NCI-H1048 (cell line): Measurements from ENCODE around the gene SLC25A42.
"Not testable (repeated sequence)": the region's sequence is repeated elsewhere in the genome, so short reads cannot be mapped to it uniquely, and the experiment has no call there.

ENCODE experiments used
- DNase-seq: peaks from one replicate; lab custom pipeline; 2025; lab: John Stamatoyannopoulos, UW

Gene SLC25A42

DNA sequence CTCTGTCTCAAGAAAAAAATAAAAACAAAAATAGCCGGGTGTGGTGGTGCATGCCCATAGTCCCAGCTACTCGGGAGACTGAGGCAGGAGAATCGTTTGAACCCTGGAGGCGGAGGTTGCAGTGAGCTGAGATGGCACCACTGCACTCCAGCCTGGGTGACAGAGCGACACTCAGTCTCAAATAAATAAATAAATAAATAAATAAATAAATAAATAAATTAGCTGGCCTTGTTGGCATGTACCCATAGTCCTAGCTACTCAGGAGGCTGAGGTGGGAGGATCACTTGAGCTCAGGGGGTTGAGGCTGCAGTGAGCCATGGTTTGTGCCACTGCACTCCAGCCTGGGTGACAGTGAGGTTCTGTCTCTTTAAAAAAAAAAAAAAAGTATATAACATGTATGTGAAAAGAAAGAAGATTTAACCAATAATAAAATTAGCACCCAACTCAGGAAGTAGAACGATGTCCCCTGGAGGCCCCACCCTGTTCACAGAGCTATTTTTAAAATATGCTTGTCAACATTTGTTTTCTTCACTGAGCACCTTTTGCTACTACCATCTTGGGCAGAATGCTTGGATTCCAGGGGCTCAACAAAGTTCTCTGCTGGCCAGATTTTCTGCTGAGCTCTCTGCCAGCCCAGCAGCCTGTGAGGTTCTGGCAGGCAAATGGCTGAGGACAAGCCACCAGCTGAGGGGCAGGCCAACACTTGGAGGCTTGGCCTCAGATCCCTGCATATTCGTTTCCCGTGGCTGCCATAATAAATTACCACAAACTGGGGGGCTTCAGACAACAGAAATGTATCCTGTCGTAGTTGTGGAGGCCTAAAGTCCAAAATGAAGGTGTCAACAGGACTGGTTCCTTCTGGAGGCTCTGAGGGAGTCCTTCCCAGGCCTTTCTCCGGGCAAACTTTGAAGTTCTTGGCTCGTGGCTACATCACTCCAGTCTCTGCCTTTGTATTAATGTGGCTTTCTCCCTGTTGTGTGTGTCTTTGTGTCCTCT lies 5.2 kb downstream of the SLC25A42 start:
- no peak for DNase-seq

DNA sequence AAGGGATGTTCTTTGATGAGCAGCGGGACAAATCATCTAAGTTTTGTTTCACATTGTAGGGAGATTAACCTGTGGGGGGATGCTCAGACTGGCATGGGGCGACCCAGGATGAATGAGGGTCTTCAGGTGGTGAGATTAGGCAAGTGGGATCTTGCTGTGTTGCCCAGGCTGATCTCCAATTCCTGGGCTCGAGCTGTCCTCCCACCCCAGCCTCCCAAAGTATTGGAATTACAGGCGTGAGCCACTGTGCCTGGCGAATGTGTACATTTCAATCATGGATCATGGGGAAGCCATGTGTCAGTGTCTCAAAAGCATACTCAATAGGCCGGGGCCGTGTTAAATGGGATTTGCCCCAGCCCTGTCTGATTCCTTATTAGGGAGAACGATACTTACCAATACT lies 8.1 kb downstream of the SLC25A42 start:
- no peak for DNase-seq

DNA sequence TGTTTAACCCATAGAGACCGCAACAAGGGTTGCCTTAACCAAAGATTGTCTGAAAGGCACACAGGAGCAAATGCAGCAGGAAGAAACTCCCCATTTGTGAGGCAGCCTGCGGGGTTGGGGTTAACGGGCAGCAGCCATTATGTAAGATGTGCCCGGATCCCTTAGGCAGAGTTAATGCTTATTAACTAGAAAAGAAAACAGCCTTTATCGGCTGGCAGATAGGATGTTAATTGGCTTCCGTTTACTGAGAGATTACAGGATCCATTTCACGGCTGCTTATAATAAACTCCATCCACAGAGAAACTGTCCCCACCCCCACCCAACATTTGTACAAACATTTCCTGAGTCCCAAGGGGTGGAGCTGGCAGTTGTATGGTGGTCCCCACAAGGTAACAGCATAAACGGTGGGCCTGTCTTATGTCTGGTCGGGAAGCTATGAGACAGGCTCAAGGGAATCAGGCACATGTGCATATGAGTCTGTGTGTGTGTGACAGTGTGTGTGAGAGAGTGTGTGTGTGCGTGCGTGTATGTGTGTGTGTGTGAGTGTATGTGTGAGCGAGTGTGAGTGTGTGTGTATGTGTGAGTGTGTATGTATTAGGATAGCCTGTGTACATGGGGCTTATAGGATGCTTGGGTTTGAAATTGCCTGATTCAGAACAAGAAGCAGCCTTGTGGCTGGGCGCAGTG lies 10.5 kb downstream of the SLC25A42 start:
- DNase-seq = no peak

DNA sequence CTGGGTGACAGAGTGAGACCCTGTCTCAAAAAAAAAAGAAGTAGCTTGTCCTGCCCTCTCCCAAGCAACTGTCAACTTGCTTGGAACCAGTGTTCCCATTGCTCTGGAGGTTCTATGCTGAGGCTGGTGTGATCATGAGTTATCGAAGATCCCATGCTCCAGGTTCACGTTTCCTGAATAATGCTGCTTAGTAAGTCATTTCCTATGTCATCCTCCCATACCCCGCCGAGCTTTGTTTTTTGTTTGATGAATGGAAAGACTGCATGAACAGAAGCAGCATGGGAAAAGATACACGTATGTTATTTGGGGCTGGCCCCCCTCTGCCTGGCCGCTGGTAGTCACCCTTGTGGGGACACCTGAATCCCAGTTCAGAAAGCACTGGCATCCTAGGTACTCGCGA lies 11.3 kb downstream of the SLC25A42 start:
- no peak for DNase-seq

- no peak for DNase-seq
Observed at GRCh38 chr19:19076476-19076875, 12.7 kb downstream of the SLC25A42 start.

DNA sequence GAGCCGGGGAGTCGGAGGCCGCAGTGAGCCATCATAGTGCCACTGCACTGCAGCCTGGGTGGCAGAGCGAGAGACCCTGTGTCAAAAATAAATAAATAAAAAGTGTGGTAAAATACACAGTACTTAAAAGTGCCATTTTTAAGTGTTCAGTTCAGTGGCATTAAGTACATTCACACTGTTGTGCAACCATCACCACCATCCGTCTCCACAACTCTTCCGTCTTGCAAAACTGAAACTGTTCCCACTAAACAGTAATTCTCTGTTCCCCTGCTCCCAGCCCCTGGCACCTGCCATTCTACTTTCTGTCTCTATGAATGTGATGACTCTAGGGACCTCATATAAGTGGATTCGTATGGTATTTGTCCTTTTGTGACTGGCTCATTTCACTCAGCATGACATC lies 13.3 kb downstream of the SLC25A42 start:
- DNase-seq = no peak

DNA sequence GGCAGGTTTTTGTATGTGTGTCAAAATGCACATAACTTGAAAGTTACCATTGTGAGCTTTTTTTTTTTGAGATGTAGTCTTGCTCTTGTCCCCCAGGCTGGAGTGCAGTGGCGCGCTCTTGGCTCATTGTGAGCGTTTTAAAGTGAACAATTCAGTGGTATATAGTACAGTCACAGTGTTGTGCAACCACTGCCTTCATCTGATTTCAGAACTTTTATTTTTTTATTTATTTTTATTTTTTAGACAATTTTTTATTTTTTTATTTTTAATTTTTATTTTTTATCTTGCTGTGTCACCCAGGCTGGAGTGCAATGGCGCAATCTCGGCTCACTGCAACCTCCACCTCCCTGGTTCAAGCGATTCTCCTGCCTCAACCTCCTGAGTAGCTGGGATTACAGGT lies 15.0 kb downstream of the SLC25A42 start:
- DNase-seq = no peak

- DNase-seq = no peak
Observed at GRCh38 chr19:19079571-19079970, 15.8 kb downstream of the SLC25A42 start.

DNA sequence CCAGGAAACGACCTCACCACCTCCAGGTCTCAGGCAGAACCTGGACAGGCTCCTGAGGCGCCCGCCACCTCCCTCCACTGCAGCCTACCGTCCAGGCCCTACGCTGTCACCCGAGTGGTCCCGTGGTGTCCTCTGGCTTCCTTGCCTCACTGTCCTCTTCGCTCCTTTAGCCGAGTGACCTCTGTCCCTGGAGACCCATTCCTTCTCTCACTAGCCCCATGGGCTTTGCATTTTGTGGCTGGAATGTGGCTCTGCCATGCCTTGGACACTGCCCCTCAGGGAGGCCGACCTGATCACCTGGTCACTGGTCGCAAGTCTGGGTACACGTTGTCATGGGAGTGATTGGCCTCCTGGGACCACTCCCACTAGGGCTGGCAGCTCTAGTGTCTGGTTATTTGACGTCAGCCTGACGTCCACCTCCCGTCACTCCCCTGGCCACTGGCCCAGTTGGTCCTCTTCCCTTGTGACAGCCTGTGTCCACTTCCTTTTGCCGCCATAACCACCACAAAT lies 17.9 kb downstream of the SLC25A42 start:
- DNase-seq = no peak

GRCh38 chr19:19083413-19084178 lies 19.8 kb downstream of the SLC25A42 start:
- DNase-seq = no peak

GRCh38 chr19:19087676-19088075 lies 23.9 kb downstream of the SLC25A42 start:
- DNase-seq = no peak

GRCh38 chr19:19094513-19094912 lies 30.7 kb downstream of the SLC25A42 start:
- DNase-seq = no peak

DNA sequence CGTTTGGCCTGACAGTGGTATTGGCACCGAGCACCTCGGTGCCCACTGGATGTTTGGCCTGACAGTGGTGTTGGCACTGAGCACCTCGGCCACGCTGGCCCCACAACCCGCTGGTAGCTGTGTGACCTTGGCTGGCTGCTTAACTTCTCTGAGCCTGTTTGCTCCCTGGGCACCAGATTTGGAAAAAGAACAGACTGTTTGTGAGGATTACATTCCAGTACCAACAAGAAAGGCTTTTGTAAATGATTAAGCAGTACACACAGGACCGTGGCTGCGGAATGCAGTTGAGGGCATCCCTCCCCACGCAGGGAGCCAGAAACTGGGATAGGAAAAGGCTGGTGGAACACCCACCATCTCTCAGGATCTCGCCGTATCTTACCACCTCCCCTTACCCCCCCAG lies 31.9 kb downstream of the SLC25A42 start:
- DNase-seq = no peak

GRCh38 chr19:19096641-19097627 lies 33.1 kb downstream of the SLC25A42 start:
- no peak for DNase-seq

DNA sequence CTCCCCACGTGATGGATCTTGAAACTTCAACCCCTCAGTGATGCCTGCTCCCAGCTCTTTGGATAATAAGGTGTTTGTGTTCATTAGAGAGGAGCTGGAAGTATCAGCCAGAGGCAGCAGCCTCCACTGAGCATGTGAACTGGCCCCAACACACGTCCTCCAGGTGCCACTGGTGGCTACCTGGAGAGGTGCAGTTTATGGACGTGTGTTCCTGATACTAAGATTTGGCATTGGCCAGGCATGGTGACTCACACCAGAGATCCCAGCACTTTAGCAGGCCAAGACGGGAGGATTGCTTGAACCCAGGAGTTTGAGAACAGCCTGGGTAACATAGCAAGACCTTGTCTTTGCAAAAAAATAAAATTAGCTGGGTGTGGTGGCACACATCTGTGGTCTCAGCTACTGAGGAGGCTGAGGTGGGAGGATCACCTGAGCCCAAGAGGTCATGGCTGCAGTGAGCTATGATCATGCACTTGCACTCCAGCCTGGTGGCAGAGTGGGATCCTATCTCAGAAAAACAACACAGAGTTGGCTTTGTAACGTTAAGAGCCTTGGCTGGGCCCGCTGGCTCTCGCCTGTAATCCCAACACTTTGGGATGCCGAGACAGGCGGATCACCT lies 34.4 kb downstream of the SLC25A42 start:
- DNase-seq = no peak

GRCh38 chr19:19098703-19099632 lies 35.2 kb downstream of the SLC25A42 start:
- DNase-seq = no peak

DNA sequence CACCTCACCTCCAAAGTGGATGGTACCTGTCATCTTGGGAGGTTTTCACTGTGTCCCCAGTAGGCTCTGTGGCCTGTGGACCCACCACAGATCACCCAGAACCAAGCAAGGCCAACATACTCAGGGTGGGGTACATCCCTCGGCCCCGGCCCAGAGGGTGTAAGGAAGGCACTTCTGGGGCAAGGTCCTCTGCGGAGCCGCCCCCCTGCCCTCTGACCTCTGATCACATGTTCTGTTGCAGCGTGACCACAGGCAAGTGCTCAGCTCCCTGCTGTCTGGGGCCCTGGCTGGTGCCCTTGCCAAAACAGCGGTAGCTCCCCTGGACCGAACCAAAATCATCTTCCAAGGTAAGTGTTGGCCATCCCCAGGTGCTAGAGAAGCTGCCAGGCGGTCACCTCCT lies 37.7 kb downstream of the SLC25A42 start:
- DNase-seq = no peak

DNA sequence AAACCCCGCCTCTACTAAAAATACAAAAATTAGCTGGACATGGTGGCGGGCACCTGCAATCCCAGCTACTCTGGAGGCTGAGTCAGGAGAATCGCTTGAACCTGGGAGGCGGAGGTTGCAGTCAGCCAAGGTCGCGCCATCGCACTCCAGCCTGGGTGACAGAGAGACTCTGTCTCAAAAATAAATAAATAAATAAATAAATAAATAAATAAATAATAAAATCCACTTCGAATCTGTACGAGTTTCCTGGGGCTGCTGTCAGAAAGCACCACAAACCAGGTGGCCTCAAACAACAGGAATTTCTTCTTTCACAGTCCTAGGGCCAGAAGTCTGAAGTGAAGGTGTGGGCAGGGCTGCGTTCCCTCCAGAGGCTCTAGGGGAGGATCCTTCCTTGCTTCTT lies 38.8 kb downstream of the SLC25A42 start:
- DNase-seq = not testable (repeated sequence)

- no peak for DNase-seq
Observed at GRCh38 chr19:19103167-19103566, 39.4 kb downstream of the SLC25A42 start.
